Measurements from ENCODE around the gene RPL35. TPM values are rescaled to one million over a fixed set of nuclear protein-coding genes. Genes with fewer than 3 reads are reported as not detected.
A peak's percentile ranks its signal among the peaks of the same experiment; 100 is the strongest.

The RPL35 gene
- total RNA-seq, 4 donors from 2014 or later = 1,231 to 2,313 (median 2,047) TPM

DNA sequence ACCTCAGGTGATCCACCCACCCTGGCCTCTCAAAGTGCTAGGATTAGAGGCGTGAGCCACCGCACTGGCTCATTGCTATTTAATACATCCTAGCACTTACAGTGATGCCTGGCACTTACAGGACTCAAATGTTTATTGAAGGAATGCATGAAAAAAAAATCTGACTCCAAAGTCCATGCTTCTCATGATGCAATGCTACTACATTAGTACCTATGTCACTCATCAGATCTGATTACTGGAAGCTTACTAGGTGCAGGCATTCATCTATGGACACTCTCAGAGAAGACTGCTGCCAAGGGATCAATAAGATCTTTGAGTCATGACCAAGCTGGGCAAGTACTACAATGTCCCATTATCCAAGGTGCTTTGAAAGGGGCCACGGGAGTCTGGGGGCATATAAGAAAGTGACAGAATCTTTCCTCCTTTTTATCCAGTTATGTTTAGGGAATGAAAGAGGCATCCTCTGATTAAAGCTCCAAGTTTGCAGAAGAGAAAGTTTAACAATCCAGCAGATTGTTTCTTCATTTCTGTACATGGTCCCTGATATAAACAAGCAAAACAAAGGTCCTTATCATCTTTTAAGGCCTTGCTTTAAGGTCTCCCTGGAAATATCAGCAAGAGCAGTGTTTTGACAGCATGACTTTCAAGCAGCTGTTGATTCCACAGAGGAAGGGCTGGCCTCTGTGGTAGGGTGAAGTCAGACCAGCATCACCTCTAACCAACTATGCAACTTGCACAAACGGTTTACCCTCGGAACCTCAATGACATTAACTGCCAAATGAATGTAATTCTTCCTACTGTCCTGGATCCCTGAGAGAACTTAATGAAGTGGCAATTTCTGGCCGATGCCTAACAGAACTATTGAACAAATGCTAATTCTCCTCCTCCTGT is 36.1 kb upstream of the RPL35 start:
- no peak overlapping the region for H3K4me3 ChIP-seq (replicated peaks in 1 of 3)
- no peaks in the 10 kb centered on the region for H3K9me3 ChIP-seq
- TF ChIP-seq POLR2A (IDR thresholded peaks at IDR 0.05) (no peak), CTCF (IDR thresholded peaks at IDR 0.05) (no peak)
- whole genome bisulfite sequencing, 2 donors = 91 to 98% methylated on average over 6 of the region's 6 CpGs
- peaks cover 28 to 32% of the 10 kb centered on the region in 2 donors for H3K36me3 ChIP-seq
- H3K27me3 ChIP-seq = no peaks in the 10 kb centered on the region
- no peak for DNase-seq
- H3K27ac ChIP-seq = no peak overlapping the region
- intact Hi-C loops (cut with DNase I) = no loop called here
- no peaks in the 10 kb centered on the region for H3K4me1 ChIP-seq

GRCh38 chr9:124894741-124895170 is 33.0 kb upstream of the RPL35 start:
- TF ChIP-seq CTCF (IDR thresholded peaks at IDR 0.05) (peak in 2 of 6 experiments; percentile 13 to 38), POLR2A (IDR thresholded peaks at IDR 0.05) (no peak)
- Histone ChIP-seq H3K36me3 (peaks cover 25 to 48% of the 10 kb centered on the region in 2 donors), H3K9me3 (no peaks in the 10 kb centered on the region), H3K4me3 (replicated peaks in 1 of 3) (no peak overlapping the region), H3K27me3 (no peaks in the 10 kb centered on the region), H3K27ac (no peak overlapping the region), H3K4me1 (no peaks in the 10 kb centered on the region)
- intact Hi-C loops (cut with DNase I) = no loop called here
- DNase-seq = peak in 1 of 2 donors; percentile 5

GRCh38 chr9:124894035-124894740 is 32.4 kb upstream of the RPL35 start:
- Histone ChIP-seq H3K27me3 (no peaks in the 10 kb centered on the region), H3K27ac (no peak overlapping the region), H3K9me3 (no peaks in the 10 kb centered on the region), H3K4me3 (replicated peaks in 1 of 3) (no peak overlapping the region), H3K4me1 (no peaks in the 10 kb centered on the region), H3K36me3 (peaks cover 24 to 48% of the 10 kb centered on the region in 2 donors)
- intact Hi-C loops (cut with DNase I) = no loop called here
- DNase-seq = no peak
- TF ChIP-seq POLR2A (IDR thresholded peaks at IDR 0.05) (no peak), CTCF (IDR thresholded peaks at IDR 0.05) (no peak)
- 91 to 93% methylated on average over 9 of the region's 9 CpGs for WGBS, 2 donors

- no peaks in the 10 kb centered on the region for H3K4me1 ChIP-seq
- H3K4me3 ChIP-seq (replicated peaks in 1 of 3) = no peak overlapping the region
- H3K36me3 ChIP-seq = peaks cover 14 to 57% of the 10 kb centered on the region in 2 donors
- no peaks in the 10 kb centered on the region for H3K9me3 ChIP-seq
- H3K27me3 ChIP-seq = no peaks in the 10 kb centered on the region
- intact Hi-C loops (cut with DNase I) = no loop called here
- TF ChIP-seq CTCF (IDR thresholded peaks at IDR 0.05) (no peak), POLR2A (IDR thresholded peaks at IDR 0.05) (no peak)
- WGBS, 2 donors = 93 to 96% methylated on average over 7 of the region's 7 CpGs
- H3K27ac ChIP-seq = no peak overlapping the region
- DNase-seq = no peak
Measured at GRCh38 chr9:124890179-124890578, 28.4 kb upstream of the RPL35 start.

DNA sequence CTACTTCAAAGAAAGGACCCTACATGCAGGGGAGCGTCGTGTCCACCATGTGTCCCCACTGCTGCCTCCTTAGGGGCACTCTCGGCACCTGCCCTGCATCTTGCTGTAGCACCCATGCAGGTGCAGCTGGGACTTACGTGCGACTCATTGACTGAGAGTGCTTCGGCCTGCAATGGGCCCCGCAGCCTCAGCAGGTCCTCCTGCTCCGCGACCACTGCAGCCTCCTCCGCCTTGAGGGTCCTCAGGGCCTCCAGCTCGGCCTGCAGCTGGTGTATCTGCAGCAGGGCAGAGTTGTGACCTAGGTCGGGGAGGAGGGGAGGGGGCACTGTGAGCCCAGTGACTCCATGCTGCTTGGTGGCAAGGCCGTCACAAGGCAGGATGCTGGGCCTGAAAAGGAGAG is 27.2 kb upstream of the RPL35 start:
- Histone ChIP-seq H3K36me3 (peaks cover 14 to 60% of the 10 kb centered on the region in 2 donors), H3K27me3 (no peaks in the 10 kb centered on the region)
- TF ChIP-seq POLR2A (IDR thresholded peaks at IDR 0.05) (no peak), CTCF (IDR thresholded peaks at IDR 0.05) (no peak)

More for the DNA sequence above, 27.2 kb upstream of the RPL35 start:
- DNase-seq = no peak
- H3K27ac ChIP-seq = no peak overlapping the region
- H3K4me3 ChIP-seq (replicated peaks in 1 of 3) = no peak overlapping the region
- no peaks in the 10 kb centered on the region for H3K4me1 ChIP-seq
- WGBS, 2 donors = 98 to 100% methylated on average over 7 to 13 of the region's 13 CpGs
- intact Hi-C loops (cut with DNase I) = no loop called here
- no peaks in the 10 kb centered on the region for H3K9me3 ChIP-seq
